HG02938 (cell line): ENCODE results near the gene PXDN.
"Not testable (repeated sequence)": the region's sequence is repeated elsewhere in the genome, so short reads cannot be mapped to it uniquely, and the experiment has no call there.

Experiments used
- ATAC-seq: cut with Tn5 transposase; IDR thresholded peaks from one replicate; pipeline ENCODE4 v1.9.1; 2021; ENCODE audit warnings: mild to moderate bottlenecking, moderate library complexity; ENCODE audit not compliant: unreplicated experiment

PXDN gene

DNA sequence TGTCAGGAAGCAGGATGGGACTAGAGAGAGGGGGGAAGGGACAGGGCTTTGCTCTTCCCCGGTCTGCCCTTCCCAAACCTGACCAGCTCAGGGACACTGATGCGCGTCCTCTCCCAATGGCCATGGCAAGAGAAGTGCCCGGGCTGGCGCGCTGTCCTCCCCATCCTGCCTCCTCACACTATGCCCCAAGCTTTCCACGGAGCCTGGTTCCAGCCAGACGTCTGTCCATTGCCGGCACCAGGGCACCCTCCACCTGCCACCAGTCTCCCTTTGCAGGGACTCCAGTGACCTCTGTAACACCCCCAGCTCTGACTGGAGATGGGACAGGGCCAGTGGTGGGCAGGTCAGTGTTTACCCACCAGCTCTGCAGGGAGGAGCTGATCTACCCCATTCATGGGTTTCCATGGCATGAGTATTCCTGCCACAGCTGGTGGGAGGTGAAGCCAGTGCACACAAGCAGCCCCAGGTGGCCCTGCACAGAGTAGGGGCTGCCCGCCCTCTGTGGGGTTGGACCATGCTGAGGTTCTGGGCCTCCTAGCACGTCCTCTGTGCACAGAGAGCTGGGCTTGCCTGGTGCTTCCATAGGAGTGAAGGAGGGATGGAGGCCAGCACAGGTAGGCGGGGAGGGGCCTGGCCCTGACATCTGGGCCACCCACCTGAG, 109.5 kb downstream of the PXDN start:
- ATAC-seq, result no peak

DNA sequence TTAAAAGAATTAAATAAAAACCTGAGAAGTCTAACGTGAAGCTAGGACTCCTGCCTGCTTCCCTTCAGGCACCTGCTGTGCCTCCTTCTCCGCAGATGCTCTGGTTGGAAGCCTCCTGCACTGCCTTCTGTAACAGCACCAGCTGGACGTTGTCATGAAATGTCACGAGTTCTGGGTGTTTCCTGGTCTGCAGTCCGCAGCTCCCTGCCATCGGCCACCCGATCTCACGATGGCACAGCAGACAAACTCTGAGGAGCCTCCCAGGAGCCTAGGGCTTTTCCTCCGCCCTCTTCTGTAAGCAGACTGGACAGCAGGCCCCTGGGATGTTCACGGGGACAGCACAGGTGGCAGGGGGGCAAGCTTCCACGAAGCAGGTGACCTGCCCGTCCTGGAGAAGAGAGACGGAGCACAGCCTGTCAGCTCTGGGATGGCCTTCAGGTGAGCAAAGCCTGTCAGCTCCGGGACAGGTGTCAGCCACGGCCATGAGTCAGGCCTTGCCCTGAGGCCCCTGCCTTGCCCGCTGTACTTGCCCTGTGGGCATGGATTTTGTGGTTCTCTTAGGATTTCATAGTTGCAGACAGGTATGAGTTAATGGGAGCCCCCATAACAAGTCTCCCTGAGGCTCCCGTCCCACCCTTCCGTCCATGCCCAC, 110.3 kb downstream of the PXDN start:
- no peak for ATAC-seq

DNA sequence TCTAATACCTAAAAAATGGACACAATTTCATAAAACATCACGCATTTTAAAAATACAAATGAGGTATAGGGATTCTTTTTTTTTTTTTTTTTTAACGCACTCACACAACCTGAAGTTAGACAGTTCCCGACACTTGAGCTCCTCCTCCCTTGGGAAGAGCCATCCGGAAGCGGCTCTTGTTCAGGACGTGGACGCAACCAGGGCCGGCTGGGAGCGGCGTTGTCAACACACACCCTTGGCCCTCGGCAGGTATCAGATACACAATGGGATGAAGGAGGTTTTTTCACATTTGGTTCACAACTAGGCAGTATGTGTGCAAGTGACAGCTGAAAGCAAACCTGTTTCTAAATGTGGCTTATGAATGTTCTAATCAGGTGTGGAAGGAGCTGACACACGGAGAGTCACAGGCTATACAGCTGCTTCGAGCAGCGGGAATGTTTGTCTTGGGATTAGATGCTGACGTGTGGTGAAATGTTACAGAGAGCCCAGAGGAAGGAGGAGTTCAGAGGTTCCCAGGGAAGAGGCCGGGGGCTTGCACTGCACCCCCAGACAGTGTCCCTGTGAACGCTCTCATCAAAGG, 111.1 kb downstream of the PXDN start:
- ATAC-seq, result no peak

DNA sequence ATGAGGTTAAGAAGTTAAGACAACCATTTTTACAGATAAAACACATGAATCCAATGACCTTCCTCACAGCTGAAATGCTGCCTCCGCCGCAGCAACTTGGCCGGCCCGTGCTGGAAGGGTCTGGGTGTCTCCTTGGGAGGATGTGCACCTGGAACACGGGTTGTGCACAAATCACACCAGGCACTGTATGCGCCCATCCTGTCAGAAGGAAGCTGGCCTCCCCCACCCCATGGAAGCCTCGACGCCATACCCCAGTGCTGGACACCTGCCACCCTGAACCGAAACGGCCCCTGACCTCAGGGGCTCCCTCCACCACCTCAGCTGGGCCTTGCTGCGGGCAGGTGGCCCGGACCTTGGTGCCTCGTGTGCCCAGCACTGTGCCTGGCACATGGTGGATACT, 111.8 kb downstream of the PXDN start:
- no peak for ATAC-seq

DNA sequence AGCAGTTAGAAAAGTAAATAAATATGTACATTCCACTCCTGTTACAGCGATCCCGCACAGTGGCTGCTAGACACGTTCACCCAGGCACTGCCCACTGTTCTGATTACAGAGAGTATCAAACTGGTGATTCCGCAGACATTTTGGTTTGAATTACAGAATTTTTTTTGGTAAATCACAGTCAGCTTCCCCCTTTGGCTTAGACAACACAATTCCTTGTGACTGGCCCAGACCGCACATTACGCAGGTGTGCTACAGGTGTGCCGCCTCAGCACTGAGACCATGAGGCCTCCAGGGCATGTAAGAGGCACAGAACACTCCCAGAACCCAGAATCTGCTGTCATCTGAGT, 112.3 kb downstream of the PXDN start:
- ATAC-seq, result no peak

DNA sequence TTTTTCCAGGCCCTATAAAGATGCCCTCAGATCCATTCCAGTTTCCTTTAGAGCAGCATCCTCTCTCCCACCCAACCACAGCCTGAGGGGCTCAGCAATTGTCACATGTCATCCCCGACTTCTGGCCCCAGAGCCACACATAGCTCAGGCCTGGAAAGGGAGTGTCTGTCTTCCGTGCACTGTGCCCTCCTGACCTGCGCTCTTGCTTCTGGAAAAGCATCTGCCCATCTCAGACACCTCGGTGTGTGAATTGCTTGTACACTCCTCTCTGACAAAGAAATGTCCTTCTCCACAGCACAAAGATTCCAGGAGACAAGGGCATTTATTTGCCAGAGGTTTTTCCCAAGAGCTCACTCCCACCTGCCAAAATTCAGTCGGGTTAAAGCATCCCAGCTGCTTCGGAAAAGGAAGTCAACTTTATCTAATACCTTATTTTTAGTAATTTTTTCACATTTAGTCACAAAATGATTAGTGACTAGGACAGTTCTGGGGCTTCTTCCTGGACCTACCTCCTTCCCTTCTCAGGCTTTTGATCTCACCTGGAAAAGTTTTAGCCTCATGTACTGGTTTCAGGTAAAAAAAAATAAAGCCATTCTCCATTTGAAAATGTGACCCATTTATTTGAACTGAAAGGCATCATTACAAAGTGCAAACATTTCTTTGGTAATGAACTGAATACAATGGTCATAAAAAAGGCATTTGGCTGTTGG, 112.9 kb downstream of the PXDN start:
- ATAC-seq, result no peak

DNA sequence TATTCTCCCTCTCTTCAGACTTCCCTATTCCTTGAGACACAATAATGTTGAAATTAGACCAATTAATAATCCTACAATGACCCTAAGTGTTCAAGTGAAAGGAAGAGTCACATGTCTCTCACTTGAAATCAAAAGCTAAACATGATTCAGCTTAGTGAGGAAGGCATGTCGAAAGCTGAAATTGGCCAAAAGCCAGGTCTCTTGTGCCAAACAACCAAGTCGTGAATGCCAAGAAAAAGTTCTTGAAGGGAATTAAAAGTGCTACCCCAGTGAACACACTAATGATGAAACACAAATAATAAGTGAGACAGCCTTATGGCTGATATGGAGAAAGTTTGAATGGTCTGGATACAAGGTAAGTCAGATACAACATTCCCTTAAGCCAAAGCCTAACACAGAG, 115.4 kb downstream of the PXDN start:
- no peak for ATAC-seq

DNA sequence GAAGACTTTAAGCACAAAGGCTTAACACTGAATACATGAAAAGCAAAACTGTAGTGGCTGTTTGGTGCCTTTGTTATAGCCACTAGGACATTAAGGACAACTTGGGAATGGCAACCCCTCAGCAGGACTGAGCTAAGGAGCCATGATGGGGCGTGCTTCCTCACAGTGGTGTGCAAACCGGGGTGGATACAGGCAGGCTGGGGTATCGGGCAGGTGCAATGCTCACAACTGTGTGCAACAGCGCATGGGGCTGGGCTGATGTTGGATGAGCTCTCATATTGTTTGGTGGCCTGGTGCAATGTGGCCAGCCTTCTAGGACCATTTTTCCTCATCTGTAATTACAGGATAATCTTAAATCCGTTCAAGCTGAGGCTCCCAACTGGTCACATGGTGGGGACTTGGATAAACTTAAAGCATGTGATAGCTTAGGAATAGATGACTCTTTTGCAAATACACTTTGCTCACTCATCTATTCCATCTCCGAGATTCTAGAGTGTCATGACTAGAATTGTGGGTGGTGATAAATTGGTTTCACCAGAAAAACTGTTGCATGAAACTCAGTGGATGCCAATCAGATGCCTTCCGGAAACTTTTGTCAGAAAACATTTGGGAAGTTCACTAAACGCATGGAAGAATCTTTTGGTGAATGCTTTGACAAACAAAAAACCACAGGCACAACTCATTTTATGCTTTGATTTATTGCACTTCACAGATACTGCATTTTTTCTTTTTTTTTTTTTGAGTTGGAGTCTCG, 116.5 kb downstream of the PXDN start:
- ATAC-seq, result no peak

DNA sequence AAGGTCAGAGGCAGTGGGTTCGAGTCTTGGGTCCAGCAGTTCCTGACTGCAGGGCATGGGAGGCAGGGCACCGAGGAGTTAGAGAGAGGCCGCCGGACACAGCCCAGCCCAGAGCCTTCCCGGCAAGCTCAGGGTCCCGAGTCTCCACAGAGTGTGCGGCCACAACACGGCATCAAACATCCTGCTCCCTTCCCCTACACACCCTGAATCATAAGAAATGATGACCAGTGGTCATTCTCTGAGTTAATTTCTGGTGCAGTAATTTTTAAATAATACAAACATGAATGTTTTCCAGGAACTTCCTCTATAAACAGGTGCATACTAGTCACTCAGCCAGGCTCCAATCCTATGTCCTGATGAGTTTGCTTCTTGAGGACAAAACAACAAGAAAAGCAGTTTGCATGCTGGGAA, 118.0 kb downstream of the PXDN start:
- no peak for ATAC-seq

DNA sequence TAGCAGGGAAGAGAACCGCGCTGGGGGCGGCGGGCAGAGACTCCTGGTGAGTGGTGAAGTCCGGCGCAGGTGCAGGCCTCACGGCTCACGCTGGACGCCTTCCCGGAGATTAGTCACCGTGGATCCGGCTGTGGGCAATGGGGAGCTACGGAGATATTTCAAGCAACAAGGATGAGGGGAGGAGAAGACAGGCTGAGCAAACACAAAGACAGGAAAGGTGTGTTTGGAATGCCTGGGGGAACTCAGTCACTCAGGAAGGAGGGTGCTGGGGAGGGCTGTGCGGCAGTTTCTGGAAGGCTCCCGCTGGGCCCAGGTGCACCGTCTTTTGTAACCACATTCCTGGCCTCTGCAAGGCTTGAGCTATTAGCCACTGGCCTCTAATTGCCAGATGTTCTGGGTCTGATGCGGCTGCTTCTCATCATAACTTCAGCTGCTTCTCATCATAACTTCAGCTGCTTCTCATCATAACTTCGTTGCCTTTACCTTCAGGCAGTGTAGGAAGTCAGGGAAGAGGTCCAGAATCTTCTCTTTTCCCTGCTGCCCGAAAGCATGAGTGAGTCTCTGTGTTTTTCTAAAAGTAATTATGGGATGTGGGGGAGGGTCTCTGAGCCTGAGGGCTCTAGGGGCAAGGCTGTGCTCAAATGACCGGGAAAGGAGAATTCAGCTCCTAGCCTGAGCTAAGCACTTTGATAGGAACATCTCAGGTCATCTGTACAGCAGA, 118.9 kb downstream of the PXDN start:
- ATAC-seq, result no peak

DNA sequence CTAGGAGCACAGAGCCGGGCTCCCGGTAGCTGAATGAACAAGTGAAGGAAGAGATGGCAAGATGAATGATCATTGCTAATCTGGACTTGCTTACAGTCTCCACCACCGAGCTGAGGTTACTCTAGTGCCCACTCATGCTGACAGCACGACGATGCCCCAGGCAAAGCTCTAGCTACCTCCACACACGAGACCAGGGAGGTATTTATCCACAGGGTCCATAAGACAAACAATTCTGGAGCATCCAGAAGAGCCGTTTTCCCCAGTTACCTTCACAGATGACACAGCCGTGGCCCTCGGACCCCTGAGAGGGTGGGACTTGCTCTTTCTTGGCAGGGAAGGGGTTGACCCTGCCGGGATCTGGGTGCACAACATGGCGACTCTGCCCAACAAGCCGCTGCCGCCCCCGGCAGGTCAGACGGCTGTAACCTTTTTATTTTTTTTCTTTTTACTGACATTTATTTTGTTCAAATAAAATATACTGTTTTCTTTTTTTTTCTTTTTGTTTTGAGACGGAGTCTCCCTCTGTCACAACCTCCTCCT, 120.3 kb downstream of the PXDN start:
- no peak for ATAC-seq

DNA sequence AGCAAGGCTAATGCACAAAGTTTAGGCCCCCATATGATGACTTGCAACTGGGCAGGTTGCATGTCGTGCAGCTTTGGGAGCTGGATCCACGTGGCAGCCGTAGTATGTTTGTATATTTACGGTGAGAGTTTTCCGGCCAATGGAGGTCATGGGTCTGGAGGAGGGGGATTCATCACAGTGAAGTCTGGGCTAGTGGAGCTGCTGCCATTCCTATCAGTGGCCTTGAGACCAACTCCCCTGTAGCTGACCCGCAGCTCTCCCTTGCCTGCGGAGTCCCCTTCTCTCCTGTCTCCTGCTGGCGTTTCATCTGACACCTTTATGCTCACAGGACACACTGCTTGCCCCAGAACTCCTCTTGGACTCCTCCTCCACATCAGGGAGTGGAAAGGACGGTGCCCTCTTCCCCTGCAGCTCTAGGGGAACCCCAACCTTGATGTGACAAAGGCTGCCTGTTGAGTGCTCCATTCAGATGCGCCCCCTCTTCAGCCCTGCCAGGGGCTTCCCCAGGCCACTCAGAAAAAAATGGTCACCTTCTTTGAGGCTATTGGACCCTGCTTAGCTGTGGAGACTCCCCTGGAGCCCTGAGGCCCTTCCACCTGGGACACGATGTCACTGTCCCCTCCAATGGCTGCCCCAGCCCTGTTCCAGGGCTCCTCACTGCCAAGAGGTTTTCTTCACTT, 121.7 kb downstream of the PXDN start:
- ATAC-seq, result no peak

DNA sequence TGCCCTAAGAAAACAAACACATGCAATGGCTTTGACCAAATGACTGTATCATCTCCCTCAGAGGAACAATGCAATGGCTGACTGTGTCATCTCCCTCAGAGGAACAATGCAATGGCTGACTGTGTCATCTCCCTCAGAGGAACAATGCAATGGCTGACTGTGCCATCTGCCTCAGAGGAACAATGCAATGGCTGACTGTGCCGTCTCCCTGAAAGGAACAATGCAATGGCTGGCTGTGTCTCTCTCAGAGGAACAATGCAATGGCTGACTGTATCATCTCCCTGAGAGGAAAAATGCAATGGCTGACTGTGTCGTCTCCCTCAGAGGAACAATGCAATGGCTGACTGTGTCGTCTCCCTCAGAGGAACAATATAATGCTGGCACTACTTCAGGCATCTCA, 122.3 kb downstream of the PXDN start:
- ATAC-seq, result not testable (repeated sequence)

DNA sequence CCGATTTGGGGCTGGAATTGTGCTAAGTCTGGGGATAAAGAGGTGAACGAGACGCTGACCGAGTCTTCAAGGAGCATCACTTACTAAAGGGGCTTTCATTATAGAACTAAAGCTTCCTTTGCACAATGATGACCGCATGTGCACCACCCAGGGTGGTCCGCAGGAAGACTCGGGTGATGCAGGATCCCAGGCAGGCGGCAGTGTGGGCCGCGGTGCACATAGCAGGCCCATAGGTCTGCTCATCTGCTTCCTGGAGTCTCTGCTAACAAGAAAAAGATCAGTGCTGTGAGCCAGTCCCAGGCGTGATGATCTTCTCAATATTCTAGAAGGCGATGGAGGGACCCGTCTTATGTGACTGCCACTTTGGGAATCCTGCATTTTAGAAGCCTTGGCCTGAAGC, 122.8 kb downstream of the PXDN start:
- ATAC-seq, result no peak

DNA sequence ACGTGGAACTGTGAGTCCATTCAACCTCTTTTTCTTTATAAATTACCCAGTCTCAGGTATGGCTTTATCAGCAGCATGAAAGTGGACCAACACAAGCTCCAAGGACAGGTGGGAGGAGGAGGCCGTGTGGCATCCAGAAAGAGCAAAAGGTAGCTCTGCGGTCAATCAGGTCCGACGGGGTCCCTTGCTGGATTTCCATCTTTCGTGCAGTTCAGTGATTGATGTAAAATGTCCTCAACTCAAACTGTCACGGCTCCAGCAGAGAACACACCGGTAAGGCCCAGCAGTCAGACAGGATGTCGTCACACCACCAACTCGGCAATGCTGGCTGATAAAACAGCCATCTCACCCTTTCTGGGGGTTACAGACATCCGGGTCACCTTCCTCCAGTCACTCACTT, 123.3 kb downstream of the PXDN start:
- ATAC-seq, result no peak

DNA sequence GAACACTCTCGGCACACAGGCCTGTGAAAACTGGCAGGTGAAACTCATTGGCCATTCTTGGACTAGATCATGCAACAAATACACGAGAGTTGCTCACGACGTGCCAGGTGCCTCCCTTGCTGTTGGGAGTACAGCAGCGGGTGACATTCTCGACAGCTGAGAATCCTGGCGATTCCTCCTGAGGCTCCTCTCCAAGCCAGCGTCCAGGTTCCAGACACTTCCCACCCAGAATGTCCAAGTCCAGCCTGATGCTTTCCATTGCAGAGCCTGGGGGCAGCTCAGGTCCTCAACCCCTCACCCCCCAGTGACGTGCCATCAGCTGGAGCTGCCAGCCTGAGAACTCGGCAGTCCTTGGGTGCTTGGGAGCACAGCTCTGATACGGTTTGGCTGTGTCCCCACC, 124.2 kb downstream of the PXDN start:
- no peak for ATAC-seq

DNA sequence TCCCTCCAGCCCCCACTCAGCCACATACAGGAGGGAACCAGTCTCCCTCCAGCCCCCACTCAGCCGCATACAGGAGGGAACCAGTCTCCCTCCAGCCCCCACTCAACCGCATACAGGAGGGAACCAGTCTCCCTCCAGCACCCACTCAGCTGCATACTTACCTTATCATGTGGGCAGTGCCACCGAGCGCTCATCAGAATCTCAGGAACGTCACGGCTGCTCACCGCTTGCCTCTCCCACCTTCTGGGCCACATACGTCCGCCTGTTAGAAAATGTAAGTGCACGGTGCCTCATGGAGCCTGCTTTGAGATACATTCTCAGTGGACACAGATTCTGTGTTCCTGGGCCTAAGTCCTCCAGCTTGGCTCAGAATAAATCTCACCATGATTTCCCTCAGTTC, 124.8 kb downstream of the PXDN start:
- ATAC-seq, result no peak

DNA sequence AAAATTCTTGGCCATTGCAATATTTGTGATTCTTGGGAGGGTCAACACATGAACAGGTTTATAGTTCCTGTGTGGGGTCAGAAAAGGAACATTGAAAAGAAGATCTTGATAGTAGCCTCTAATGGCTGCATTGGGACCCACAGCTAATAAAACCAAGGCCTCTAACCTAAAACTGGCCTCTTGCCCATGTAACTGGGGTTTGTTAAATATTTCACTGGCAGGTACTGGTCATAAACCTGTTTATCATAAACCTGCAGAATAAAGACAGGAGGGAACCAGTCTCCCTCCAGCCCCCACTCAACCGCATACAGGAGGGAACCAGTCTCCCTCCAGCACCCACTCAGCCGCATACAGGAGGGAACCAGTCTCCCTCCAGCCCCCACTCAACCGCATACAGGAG, 125.3 kb downstream of the PXDN start:
- no peak for ATAC-seq

DNA sequence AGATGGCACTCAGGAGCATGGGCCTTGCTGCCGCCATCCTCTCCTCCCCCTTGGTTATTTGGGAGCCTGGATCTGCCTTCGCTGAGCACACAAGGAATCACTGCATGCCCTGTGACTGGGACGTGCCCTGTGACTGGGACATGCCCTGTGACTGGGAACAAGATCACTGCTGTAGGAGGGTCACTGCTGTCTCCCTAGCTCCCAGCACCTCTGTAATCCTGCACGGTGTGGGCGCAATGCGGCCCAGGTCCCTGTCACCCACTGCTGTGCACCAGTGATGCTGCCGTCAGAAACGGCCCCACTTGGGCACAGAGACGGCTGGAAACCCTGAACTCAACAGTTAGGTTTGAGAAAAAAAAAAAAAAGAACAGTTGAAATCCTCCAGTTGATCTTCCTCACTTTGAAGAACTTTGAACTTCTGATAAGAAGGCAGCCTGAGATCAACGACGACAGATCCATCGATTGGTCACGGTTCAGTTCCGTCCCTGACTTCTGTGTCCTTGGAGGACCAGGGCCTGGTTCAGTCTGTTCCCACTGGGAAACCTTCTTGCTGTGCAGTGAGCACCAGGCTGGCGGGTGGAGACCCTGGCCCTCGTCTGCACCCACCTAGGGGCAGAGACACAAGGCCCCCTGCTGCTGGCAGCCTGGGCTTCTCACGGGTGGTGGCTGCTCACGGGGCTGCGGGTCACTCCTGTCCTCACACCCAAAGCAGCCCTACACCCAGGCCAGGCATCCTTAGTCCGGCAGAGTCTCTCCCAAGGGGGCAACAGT, 125.9 kb downstream of the PXDN start:
- no peak for ATAC-seq
